Uterus (tissue), 4 donors: ENCODE measurements around the gene PLAAT5. TPM values are rescaled to one million over a fixed set of nuclear protein-coding genes. Genes with fewer than 3 reads are reported as not detected.

Experiments
- DNase-seq, 2 donors: peaks; one replicate each; pipeline ENCODE4 v3.0.0-alpha.2; 2019 to 2020
- H3K27ac ChIP-seq, 2 donors: fragments of 200-600 bp; sonication (generic); 1 replicate in 1 of 2; 2 replicates in 1 of 2; pipeline ENCODE4 v1.5.1; 2016 to 2018
- H3K27me3 ChIP-seq, 2 donors: fragments of 200-600 bp; sonication (generic); one replicate each; pipeline ENCODE4 v1.5.1; 2018 to 2019; ENCODE audit warnings: control low read depth in 1 of 2
- H3K36me3 ChIP-seq, 2 donors: fragments of 200-600 bp; sonication (generic); one replicate each; pipeline ENCODE4 v1.5.1; 2019; ENCODE audit warnings: control low read depth in 1 of 2
- H3K4me1 ChIP-seq, 2 donors: fragments of 200-600 bp; sonication (generic); one replicate each; pipeline ENCODE4 v1.5.1; 2018 to 2019; ENCODE audit warnings: control low read depth in 1 of 2
- H3K4me3 ChIP-seq, 2 donors: fragments of 200-600 bp; sonication (generic); 1 replicate in 1 of 2; 2 replicates in 1 of 2; pipeline ENCODE4 v1.5.1; 2018 to 2019; ENCODE audit warnings: mild to moderate bottlenecking in 1 of 2
- H3K9me3 ChIP-seq, 2 donors: fragments of 200-600 bp; sonication (generic); one replicate each; pipeline ENCODE4 v1.5.1; 2019; ENCODE audit warnings: control low read depth in 1 of 2
- CTCF ChIP-seq, 4 experiments: fragments of 200-600 bp in 2 of 4; fragments of 450-650 bp in 2 of 4; sonication (generic) in 2 of 4; IDR thresholded peaks; one replicate each; pipeline ENCODE4 v1.5.1; 2016 to 2019; ENCODE audit warnings: antibody characterized with exemption in 4 of 4, mild to moderate bottlenecking in 2 of 4, moderate library complexity in 1 of 4
- POLR2A ChIP-seq, 2 donors: fragments of 450-650 bp; IDR thresholded peaks; one replicate each; pipeline ENCODE4 v1.6.1; 2016; ENCODE audit warnings: antibody characterized with exemption in 2 of 2, mild to moderate bottlenecking in 1 of 2, moderate library complexity in 1 of 2
- intact Hi-C: fragments of 100-400 bp; cut with DNase I; formaldehyde crosslinking; loops from one replicate; pipeline ENCODE4 v1.15.1; 2023; ENCODE audit warnings: low total_unique reads
- total RNA-seq, 4 donors: library from RNA; depleted of rRNA in 3 of 4; stranded (reverse); fragments of >200 nt in 3 of 4; gene quantifications; one replicate each; pipeline versions ENCODE4 v1.1.0 to v1.2.4, GENCODE V29; 2014 to 2023
- donor health status: DM: yes; HTN: yes; CAD: no.

Gene PLAAT5
- total RNA-seq, 4 donors from 2014 or later, result 0.29 to 4.2 (median 3.7) TPM; not detected in 1

GRCh38 chr11:63506876-63507275 is 15.9 kb upstream of the PLAAT5 start:
- intact Hi-C loops, result no loop called here
- no peak overlapping the region for H3K27ac ChIP-seq
- DNase-seq, result no peak
- H3K36me3 ChIP-seq, result no peaks in the 10 kb centered on the region
- no peak overlapping the region for H3K4me3 ChIP-seq
- H3K9me3 ChIP-seq, result no peaks in the 10 kb centered on the region
- TF ChIP-seq CTCF (IDR thresholded peaks at IDR 0.05), result no peak
- no peak for TF ChIP-seq POLR2A (IDR thresholded peaks at IDR 0.05)
- H3K27me3 ChIP-seq, result no peaks in the 10 kb centered on the region
- no peaks in the 10 kb centered on the region for H3K4me1 ChIP-seq

GRCh38 chr11:63505857-63506528 is 15.0 kb upstream of the PLAAT5 start, which contains the start of gene LGALS12:
Gene LGALS12, plus strand, starts transcription at chr11:63506084. Its CDS starts 375 bp downstream, at chr11:63506459.
- no peak within 1 kb of the TSS for H3K4me3 ChIP-seq
- no peaks in the 10 kb centered on the region for H3K4me1 ChIP-seq
- no peak for DNase-seq
- no peak within 1 kb of the TSS for H3K27ac ChIP-seq
- intact Hi-C loops, result no loop called here
- no peaks in the 10 kb centered on the region for H3K27me3 ChIP-seq
- H3K9me3 ChIP-seq, result no peaks in the 10 kb centered on the region
- H3K36me3 ChIP-seq, result no peaks in the 10 kb centered on the region
- TF ChIP-seq CTCF (IDR thresholded peaks at IDR 0.05) (no peak), POLR2A (IDR thresholded peaks at IDR 0.05) (no peak)

GRCh38 chr11:63504933-63505586 is 14.1 kb upstream of the PLAAT5 start:
- TF ChIP-seq POLR2A (IDR thresholded peaks at IDR 0.05), result no peak
- TF ChIP-seq CTCF (IDR thresholded peaks at IDR 0.05), result no peak
- no peak for DNase-seq
- Histone ChIP-seq H3K27ac (no peak overlapping the region), H3K4me3 (no peak overlapping the region), H3K27me3 (no peaks in the 10 kb centered on the region), H3K36me3 (no peaks in the 10 kb centered on the region), H3K4me1 (no peaks in the 10 kb centered on the region), H3K9me3 (peaks cover 0 to 3% of the 10 kb centered on the region in 2 donors)
- intact Hi-C loops, result no loop called here

GRCh38 chr11:63504054-63504453 is 13.1 kb upstream of the PLAAT5 start:
- H3K4me1 ChIP-seq, result no peaks in the 10 kb centered on the region
- H3K4me3 ChIP-seq, result no peak overlapping the region
- peaks cover 0 to 7% of the 10 kb centered on the region in 2 donors for H3K9me3 ChIP-seq
- no peak for DNase-seq
- TF ChIP-seq CTCF (IDR thresholded peaks at IDR 0.05), result no peak
- TF ChIP-seq POLR2A (IDR thresholded peaks at IDR 0.05), result no peak
- H3K27ac ChIP-seq, result no peak overlapping the region
- no peaks in the 10 kb centered on the region for H3K27me3 ChIP-seq
- no peaks in the 10 kb centered on the region for H3K36me3 ChIP-seq
- intact Hi-C loops, result no loop called here

- TF ChIP-seq POLR2A (IDR thresholded peaks at IDR 0.05) (no peak), CTCF (IDR thresholded peaks at IDR 0.05) (no peak)
- no peak overlapping the region for H3K27ac ChIP-seq
- no peaks in the 10 kb centered on the region for H3K27me3 ChIP-seq
- DNase-seq, result no peak
- H3K4me3 ChIP-seq, result no peak overlapping the region
- no peaks in the 10 kb centered on the region for H3K4me1 ChIP-seq
- peaks cover 0 to 7% of the 10 kb centered on the region in 2 donors for H3K9me3 ChIP-seq
- no peaks in the 10 kb centered on the region for H3K36me3 ChIP-seq
- intact Hi-C loops, result no loop called here
These were observed 12.5 kb upstream of the PLAAT5 start for GRCh38 chr11:63503492-63503891.
